ENCODE results near the gene U2AF2. TPM values are rescaled to one million over a fixed set of nuclear protein-coding genes. Genes with fewer than 3 reads are reported as not detected.
"Not testable (repeated sequence)": the region's sequence is repeated elsewhere in the genome, so short reads cannot be mapped to it uniquely, and the experiment has no call there.

U2AF2 gene
- total RNA-seq, 1 donor from 2014 or later = 67.0 TPM

GRCh38 chr19:55700813-55701212 lies 46.0 kb downstream of the U2AF2 start:
- DNase-seq (ENCODE audit: low read depth) = no peak

GRCh38 chr19:55702131-55702627 lies 47.3 kb downstream of the U2AF2 start:
- no peak for DNase-seq (ENCODE audit: low read depth)

GRCh38 chr19:55703790-55704215 lies 49.0 kb downstream of the U2AF2 start:
- no peak for DNase-seq (ENCODE audit: low read depth)

GRCh38 chr19:55704494-55705245 lies 49.8 kb downstream of the U2AF2 start:
- DNase-seq (ENCODE audit: low read depth) = no peak

GRCh38 chr19:55705972-55706371 lies 51.1 kb downstream of the U2AF2 start:
- no peak for DNase-seq (ENCODE audit: low read depth)

- DNase-seq (ENCODE audit: low read depth) = no peak
Measured at GRCh38 chr19:55711719-55712118, 56.9 kb downstream of the U2AF2 start.

- no peak for DNase-seq (ENCODE audit: low read depth)
Measured at GRCh38 chr19:55712804-55713631, 58.2 kb downstream of the U2AF2 start.

GRCh38 chr19:55716531-55716930 lies 61.7 kb downstream of the U2AF2 start:
- no peak for DNase-seq (ENCODE audit: low read depth)

GRCh38 chr19:55717251-55717650 lies 62.4 kb downstream of the U2AF2 start:
- no peak for DNase-seq (ENCODE audit: low read depth)

GRCh38 chr19:55717879-55718711 lies 63.3 kb downstream of the U2AF2 start:
- not testable (repeated sequence) for DNase-seq (ENCODE audit: low read depth)

- no peak for DNase-seq (ENCODE audit: low read depth)
Measured at GRCh38 chr19:55720214-55720746, 65.4 kb downstream of the U2AF2 start.

GRCh38 chr19:55720801-55721200 lies 66.0 kb downstream of the U2AF2 start:
- DNase-seq (ENCODE audit: low read depth) = no peak

GRCh38 chr19:55723491-55723890 lies 68.7 kb downstream of the U2AF2 start:
- DNase-seq (ENCODE audit: low read depth) = no peak

Other genes with a start within 250 kb of the U2AF2 start
- 39.8 and 54.9 TPM in 2 replicates for gene UBE2S, start 247.2 kb upstream of the U2AF2 start, total RNA-seq
- not detected in 2 replicates for gene SHISA7, start 211.7 kb upstream of the U2AF2 start, total RNA-seq
- 152 and 196 TPM in 2 replicates for gene ISOC2, start 193.4 kb upstream of the U2AF2 start, total RNA-seq
- not detected in 2 replicates for gene C19orf85, start 190.3 kb upstream of the U2AF2 start, total RNA-seq
- gene ZNF628, start 178.4 kb upstream of the U2AF2 start, total RNA-seq = 7.1 and 12.3 TPM in 2 replicates
- gene NAT14, start 169.8 kb upstream of the U2AF2 start, total RNA-seq = 24.7 and 26.4 TPM in 2 replicates
- 1.2 and 2.1 TPM in 2 replicates for gene SSC5D, start 166.6 kb upstream of the U2AF2 start, total RNA-seq
- gene SBK2, start 117.9 kb upstream of the U2AF2 start, total RNA-seq = 39.9 and 84.5 TPM in 2 replicates
- gene SBK3, start 109.5 kb upstream of the U2AF2 start, total RNA-seq = 1.4 and 5.1 TPM in 2 replicates
- 13.1 and 13.3 TPM in 2 replicates for gene ZNF579, start 74.2 kb upstream of the U2AF2 start, total RNA-seq
- 5.3 and 9.1 TPM in 2 replicates for gene FIZ1, start 55.5 kb upstream of the U2AF2 start, total RNA-seq
- gene ZNF524, start 54.7 kb upstream of the U2AF2 start, total RNA-seq = 21.9 and 29.8 TPM in 2 replicates
- 2.9 and 3.5 TPM in 2 replicates for gene ZNF865, start 49.4 kb upstream of the U2AF2 start, total RNA-seq
- 8.7 and 9.3 TPM in 2 replicates for gene ZNF784, start 30.5 kb upstream of the U2AF2 start, total RNA-seq
- gene ZNF580, start 14.0 kb upstream of the U2AF2 start, total RNA-seq = 10.2 and 14.7 TPM in 2 replicates
- gene ZNF581, start 11.4 kb upstream of the U2AF2 start, total RNA-seq = 11.4 and 13.2 TPM in 2 replicates
- gene CCDC106, start 6.8 kb upstream of the U2AF2 start, total RNA-seq = 23.5 and 25.5 TPM in 2 replicates
- gene EPN1, start 20.2 kb downstream of the U2AF2 start, total RNA-seq = 73.4 and 93.4 TPM in 2 replicates
- gene NLRP9, start 83.4 kb downstream of the U2AF2 start, total RNA-seq = not detected in 2 replicates
- gene RFPL4A, start 104.1 kb downstream of the U2AF2 start, total RNA-seq = not detected in 2 replicates
- not detected in 2 replicates for gene RFPL4AL1, start 114.1 kb downstream of the U2AF2 start, total RNA-seq
- not detected in 2 replicates for gene NLRP11, start 177.0 kb downstream of the U2AF2 start, total RNA-seq
- gene NLRP4, start 181.5 kb downstream of the U2AF2 start, total RNA-seq = not detected in 2 replicates